HG03521 (cell line): ENCODE measurements around the gene DYNLT4.
A peak's percentile ranks its signal among the peaks of the same experiment; 100 is the strongest.
"Not testable (repeated sequence)": the region's sequence is repeated elsewhere in the genome, so short reads cannot be mapped to it uniquely, and the experiment has no call there.

ENCODE experiments used
- ATAC-seq: cut with Tn5 transposase; IDR thresholded peaks from one replicate; pipeline ENCODE4 v1.9.1; 2021; ENCODE audit warnings: mild to moderate bottlenecking, moderate library complexity; ENCODE audit not compliant: unreplicated experiment

Gene DYNLT4

GRCh38 chr1:44810101-44810761 is 3.1 kb upstream of the DYNLT4 start:
- ATAC-seq: no peak

GRCh38 chr1:44808938-44809917 is 2.1 kb upstream of the DYNLT4 start:
- ATAC-seq: peak; percentile 53

- ATAC-seq: no peak
Measured at GRCh38 chr1:44808063-44808937, 1.1 kb upstream of the DYNLT4 start, which contains the start of gene BTBD19. BTBD19 (plus strand) TSS chr1:44808523; CDS start chr1:44808821, 298 bp downstream.

- ATAC-seq: peak; percentile 29
Measured at GRCh38 chr1:44807364-44808062, 362 bp upstream of the DYNLT4 start.

- ATAC-seq: no peak
Measured at GRCh38 chr1:44806025-44806703, 987 bp downstream of the DYNLT4 start.

- no peak for ATAC-seq
Measured at GRCh38 chr1:44805311-44806024, 1.7 kb downstream of the DYNLT4 start.

- ATAC-seq: no peak
Measured at GRCh38 chr1:44803312-44804095, 3.6 kb downstream of the DYNLT4 start.

- ATAC-seq: no peak
Measured at GRCh38 chr1:44803062-44803311, 4.2 kb downstream of the DYNLT4 start.

GRCh38 chr1:44802306-44803061 is 4.7 kb downstream of the DYNLT4 start:
- ATAC-seq: no peak

GRCh38 chr1:44801491-44802305 is 5.5 kb downstream of the DYNLT4 start:
- no peak for ATAC-seq

GRCh38 chr1:44799770-44800584 is 7.2 kb downstream of the DYNLT4 start, which contains the start of gene PLK3:
PLK3 (plus strand) TSS chr1:44800377; CDS start chr1:44800464, 87 bp downstream.
- peak; percentile 82 for ATAC-seq

- ATAC-seq: no peak
Measured at GRCh38 chr1:44798481-44799365, 8.4 kb downstream of the DYNLT4 start.

- ATAC-seq: not testable (repeated sequence)
Measured at GRCh38 chr1:44797886-44798285, 9.3 kb downstream of the DYNLT4 start.

- ATAC-seq: no peak
Measured at GRCh38 chr1:44792736-44793502, 14.2 kb downstream of the DYNLT4 start.
